Fibroblast of skin of scalp (primary cell): ENCODE results near the gene TRMT2A.

Source experiments
- DNase-seq: peaks from one replicate; pipeline ENCODE4 v3.0.0-alpha.2; 2013

Gene TRMT2A

DNA sequence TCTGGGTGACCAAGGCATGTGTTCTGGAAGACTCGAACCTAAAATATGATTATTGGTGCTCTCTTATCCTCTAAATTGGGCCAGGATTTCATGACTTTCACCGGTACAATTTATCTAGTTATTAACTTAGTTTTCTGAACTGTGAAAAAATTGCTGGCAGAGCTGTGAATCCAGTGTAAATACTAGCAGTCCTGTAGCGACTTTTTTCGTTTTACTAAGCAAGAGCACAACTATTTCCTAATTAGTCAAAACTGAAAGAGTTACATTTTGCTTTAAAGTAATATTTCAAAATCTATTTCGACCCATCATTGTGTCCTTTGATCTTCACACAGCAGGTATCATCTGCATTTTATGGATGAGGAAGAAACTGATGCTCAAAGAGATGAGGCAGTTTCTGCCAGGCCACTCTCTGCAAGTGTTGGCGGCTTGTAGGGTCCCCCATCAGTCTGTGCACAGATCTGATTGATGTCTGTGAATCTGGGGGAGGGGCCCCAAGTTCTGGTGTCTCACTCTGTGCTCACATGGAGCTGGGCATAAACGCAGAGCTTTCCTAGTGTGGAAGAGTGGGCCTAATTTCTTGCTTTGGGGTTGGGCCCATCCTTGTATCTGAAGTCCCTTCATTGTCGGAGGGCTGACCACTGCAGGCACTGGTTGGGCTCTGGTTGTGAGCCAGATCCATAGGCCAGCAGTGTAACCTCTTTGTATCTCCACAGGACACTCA is 1.4 kb upstream of the TRMT2A start:
- no peak for DNase-seq

DNA sequence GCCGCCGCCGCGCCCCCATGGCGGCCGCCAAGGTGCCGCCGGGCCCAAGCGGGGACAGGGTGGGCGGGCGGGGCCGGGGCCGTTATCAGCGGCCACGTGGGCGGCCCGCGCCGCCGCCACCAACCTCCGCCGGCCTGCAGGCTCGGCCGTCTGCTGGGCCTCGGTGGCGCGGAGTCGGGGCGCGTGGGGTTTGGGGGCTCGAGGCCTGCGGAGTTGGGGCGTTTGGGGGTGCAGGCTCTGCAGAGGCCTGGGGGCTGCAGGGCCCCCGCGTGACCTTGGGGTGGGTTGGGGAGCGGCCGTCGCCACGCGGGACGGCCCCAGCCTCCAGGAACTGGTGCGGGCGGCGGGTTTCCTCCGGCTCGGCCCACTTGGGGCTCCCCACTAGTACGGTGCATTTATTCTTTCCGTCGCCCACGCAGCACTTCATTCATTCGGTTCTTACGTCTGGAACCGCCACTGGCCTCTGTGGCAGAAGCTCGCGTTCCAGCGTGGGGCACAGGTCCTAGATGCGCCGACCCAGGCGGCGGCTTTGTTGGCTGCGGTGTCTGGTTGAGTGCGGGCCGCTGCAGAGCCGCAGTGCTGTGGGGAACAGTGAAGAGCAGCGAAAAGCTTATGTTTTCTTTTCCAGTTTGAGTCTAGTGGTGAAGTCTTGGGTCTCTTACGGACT is 740 bp upstream of the TRMT2A start:
- no peak for DNase-seq

DNA sequence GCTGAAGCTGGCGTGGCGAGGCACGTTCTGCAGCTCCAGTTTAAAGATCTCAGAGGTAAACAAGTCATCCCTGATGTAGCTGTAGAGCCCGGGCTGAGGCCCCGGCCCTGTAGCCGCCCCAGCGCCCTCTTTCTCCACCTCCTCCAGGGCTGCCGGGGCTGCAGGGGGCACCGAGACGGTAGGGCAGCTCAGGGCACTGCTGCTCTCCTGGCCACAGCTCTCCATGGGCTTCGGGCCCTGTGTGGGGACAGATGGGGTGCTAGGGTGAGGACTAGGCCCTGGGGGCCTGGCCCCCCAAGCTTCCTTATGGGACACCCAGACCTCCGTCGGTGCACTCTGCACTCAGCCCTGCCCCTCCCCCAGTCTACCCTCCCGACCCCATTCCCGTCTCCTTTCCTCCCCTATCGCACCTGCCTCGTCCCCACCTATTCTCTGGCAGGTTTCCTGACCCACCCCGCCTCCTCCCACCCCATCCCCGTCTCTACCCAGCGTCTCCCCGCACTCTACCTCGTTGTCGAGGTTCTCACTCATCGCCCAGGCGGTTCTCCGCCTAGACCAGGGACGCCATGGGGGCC is 563 bp downstream of the TRMT2A start:
- no peak for DNase-seq

DNA sequence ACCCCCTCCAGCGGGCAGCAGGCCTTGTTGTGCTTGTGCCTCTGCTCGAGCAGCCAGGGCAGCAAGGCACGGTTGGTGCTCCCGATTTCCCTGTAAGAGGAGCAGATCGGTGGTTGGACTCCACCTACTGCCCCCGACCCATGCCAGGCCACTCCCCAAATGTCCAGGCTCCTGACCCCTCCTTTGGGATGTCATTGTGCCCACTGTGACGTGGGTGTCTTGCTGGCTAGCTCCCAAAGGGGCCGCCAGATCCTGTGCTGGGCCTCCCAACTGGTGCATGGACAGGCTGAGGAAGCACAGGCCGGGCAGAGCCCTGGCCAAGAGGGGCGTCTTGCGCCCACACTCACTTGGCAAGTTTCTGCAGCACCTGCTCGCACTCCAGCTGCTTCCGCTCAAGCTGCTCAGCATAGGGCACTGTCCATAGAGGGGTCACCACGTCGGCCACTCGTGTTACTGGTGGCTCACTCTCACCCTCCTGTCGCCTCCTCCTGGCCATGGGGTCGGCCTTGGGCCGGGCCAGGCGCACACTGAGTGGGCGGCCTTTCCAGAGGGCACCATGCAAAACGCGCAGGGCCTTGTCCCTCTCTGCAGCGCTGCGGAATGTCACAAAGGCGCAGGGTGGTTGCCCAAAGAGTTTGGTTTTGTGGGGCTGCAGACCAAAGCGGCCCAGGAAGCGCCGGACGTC is 1.2 kb downstream of the TRMT2A start, which contains the start of gene RANBP1:
TSS of gene RANBP1 (plus strand) at position 414 of the 685 bp plus-strand sequence. CDS start at position 495, 81 bp downstream.
- no peak for DNase-seq

DNA sequence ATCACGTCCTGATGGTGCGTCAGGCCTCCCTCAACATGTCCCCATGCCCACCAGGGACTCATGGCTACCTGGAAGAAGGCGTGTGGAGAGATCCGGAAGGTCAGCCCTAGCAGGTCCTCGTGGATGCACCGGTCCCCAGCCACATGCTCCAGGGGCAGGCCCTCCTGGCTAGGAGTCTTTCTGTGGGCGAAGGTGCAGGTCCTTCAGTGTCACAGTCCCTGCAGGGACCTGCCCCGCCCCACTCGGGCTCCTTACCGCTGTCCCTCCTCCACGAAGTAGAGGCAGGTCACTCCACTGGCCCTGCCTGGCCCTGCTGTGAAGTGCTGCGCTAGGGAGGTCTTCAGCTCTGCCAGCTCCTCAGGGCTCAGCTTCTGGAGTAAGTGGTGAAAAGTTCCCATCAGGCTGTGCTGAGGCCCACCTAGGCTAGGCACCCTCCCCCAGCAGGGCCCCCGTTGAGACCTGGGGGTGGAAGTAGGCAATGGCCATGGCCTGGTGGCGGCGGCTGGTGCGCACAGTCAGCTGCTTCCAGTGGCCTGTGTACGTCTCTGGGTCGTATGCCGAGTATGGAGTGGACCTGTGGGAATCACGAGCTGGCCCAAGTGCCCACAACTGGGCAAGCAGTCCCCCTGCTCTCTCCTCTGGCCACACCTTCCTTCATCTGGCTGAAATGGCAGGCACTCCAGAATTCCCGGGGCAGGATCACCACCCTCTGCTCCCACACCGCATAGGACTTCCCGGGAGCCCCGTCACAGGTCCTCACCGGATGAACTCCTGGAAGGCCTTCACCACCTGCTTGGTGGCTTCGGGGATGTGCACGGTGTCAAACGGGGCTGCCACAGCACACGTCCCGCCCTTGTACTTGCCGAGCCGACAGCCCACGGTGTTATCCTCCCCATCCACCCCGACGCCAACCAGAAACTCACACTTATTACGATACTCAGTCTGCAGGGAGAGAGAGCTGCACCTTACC is 2.2 kb downstream of the TRMT2A start:
- DNase-seq: no peak

DNA sequence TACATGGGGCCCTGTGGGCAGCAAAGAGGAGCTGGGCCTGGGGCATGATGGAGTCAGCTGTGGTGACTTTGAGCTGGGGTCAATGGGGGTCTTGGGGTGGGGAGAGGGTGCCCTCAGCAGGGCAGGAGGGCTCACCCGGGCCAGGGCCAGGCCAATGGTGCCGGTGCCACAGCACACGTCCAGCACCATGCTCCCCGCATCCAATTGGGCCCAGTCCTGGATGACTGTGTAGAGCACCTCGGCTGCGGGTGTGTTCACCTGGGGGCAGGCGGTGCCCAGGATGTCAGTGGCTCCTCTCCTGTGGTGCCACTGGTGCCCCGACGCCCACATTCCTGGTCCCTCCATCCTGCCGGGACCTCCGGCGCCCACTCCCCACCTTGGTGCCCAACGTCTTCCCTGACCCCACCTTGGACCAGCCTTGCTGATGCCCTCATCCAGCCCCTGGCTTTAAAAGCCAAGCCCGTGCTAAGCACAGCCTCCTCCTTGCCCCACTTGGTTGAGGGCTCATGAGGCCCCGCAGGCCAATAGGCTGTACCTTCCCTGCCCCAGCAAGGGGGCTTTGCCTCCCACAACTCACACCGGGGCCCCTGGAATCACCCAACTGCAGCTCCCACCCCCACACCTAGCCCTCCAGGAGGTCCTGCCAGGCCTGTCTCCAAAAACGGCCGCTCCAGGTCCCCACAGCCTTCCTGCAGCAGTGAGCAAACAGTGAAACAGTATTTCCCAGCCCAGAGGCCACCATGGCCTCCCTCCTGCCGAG is 3.3 kb downstream of the TRMT2A start:
- no peak for DNase-seq

DNA sequence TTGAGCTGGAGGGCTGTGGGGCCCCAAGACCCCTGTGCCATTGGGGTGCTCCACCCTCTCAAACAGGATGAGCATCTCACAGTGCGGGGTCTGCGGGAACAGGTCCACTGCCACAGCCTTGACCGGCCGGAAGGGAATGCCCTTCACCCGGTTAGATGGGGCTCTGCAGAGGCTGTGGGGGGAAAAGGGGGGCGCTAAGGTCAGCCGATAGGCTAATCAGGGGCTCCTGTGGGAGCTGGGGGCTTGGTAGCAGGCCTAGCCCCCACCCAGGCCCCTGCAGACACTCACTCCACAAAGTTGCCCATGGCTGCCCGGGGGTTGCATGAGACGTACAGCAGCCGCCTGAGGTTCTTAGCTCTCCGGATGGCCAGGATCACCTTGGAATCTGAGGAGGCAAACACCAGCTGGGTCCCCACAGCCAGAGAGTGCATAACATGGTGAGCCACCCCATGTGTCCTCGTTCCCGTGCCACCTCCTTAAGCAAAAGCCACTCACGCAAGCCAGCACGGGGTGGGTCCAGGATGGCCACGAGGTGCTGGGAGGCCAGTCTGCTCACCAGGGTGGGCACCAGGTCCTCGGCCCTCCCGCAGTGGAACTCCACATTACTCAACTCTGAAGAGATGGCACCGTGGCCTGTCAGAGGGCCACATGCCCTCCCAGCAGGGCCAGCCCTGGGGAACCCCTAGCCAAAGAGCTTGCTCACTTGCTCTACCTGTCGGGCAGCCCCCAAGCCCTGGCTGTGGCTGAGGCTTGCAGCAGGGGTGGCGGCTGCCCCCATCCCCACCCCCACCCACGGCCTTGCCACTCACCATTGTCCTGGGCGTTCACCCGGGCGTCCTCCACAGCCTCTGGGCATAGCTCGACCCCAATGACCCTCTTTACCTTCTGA is 4.2 kb downstream of the TRMT2A start:
- DNase-seq: no peak

DNA sequence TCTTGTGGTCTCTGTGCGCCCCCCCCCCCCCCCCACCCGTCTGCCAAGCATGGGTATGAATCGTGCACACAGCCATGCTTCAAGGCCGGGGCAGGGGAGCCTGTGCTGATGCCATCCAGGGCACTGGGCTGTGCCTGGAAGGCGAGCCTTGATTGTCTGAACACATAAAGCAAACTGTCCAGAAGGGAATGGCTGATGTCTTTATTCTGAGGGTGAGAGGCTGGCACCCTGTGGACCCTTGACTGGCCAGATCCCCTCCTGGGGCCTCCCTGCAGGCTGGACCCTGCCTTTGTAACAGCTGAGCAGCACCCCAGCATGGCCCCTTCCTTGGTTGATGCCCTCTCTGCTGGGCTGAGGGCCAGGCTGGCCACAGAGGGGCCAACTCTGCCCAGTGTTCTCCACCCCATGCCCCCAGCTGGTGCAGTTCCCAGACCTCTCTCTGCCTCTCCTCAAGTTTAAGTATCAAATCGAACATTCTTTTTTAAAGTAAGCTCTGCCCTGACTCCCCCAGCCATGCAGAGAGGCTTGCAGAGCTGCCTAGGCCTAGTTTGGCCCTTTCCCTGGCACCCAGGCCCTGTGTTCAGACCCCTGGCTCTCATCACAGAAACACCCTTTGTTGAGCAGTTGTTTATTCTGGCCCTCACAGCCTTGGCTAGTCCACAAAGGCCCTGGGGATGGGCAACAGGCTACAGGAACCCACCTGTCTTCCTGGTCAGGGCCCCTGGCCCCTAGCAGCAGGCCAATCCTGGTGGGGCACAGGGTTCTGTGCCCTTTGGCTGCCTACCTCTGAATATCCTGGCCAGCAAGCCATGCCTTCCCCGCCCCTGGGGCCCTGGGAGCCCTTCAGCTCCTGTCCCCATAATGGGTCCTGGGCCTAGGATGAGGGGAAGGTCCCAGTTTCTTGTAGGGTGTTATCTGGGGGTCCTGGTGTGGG is 5.1 kb downstream of the TRMT2A start:
- no peak for DNase-seq

DNA sequence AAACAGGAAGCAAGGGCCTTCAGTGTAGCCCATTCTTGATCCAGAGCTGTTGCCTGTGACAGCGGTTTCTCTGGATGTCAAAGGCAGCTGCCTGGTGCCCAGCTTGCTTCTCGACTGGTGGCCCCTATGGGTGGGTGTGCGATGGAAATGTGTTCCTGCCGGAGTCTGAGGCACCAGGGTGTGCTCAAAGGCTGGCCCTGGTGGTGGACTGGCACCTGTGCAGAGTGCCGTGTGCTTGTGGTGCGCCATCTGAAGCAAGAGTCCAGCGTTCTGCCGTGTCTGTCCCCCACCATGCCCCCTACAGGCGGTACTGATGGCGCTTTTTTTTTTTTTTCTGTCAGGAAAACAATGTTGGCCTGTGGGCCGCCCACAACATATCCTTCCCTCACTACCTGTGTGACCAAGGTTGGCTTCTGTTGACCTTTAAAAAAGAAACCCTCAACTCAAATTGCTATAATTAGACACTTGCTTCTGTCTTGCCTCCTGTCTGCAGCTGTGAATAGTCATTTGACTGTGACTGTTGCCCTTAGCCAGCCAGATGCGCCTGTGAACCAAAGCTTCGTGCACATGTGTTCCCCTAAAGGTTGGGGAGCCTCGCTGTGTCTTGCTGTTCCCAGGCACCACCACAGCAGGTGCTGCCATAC is 5.9 kb downstream of the TRMT2A start:
- peak; percentile 38 for DNase-seq

DNA sequence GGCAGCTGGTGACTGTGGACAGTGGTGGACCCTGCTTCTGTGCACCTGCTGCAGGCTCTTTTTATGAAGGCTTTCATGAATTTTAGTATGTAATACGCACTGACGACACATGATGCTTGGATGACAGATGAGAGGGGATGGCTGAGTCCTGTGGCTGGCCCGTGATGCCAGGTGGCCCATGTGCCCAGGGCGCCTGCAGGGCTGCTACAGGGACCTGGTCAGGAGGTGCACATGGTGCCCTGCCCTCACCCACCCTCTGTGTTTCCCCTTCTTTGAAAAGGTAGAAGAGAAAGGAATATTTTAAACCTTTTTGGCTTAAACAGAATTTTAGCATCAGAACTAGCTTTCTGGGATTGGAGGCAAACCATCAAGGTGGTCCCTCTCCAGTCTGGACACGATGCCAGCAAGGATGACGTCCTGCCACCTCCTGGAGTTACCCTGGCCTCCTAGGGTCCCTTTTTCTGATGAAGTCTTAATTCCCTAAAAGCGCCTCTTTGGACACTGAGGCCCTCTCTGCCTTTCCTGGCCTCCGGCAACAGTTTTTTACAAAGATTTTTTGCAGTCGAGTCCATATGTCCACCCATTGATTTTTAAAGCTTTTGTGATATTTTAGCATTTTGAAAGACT is 6.6 kb downstream of the TRMT2A start:
- no peak for DNase-seq

DNA sequence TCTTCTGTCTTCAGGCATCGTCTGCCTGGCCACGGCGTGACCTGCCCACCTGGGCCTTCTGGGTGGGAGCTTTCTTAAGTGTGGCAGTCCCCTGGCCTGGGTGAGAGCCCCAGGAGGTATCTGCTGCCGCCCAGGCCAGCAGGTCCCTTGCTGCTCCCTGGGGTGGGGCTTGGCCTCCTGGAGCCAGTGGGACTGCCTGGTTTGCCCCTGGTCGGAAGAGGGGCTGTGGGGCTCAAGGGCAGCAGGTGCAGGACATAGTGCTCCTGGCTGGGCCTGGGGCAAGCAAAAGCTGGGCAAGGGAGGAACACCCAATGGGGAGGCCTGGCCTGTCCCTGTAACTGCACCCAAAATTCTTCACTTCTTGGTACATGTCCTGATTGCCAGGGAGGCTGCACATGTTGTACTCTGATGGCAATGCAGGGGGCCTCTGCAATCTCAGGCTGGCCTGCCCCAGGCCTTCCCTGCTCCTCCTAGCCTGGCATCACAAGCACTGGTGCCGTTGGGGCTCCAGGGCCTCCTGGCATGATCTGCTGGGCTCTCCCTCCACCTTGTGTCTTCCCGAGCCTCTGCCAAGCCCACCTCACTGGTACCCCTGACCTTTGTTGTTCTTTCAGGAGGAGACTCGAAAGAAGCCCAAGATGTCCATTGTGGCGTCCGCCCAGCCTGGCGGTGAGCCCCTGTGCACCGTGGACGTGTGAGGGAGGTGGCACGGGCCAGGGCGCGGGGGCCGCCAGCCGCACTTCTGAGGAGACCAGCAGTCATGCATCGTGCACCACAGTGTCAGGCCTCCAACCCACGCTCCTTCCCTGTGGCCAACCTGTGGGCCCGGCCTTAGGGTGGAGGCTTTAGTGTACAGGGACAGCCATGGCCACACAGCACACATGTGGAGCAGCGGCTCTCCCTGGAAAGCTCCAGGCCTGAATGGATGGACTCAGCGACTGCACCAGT is 7.3 kb downstream of the TRMT2A start:
- no peak for DNase-seq

DNA sequence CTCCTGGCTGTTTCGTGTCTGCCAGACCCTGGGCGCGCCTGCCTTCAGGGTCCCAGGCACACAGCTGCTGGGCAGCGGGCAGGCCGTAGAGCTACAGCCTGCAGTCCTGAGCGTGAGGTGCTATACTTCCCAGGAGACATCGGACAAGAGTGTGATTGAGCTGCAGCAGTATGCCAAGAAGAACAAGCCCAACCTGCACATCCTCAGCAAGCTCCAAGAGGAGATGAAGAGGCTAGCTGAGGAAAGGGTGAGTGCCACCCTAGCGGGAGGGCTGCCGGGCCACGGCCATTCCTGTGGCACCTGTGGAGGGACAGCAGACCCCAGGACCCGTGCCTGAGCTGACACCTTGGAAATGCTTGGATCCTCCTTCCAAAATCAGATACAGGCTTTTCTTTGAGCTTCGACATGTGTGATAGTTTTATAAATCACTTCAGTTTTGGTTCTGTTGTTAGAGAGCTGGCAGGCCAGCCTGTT is 8.2 kb downstream of the TRMT2A start:
- no peak for DNase-seq

DNA sequence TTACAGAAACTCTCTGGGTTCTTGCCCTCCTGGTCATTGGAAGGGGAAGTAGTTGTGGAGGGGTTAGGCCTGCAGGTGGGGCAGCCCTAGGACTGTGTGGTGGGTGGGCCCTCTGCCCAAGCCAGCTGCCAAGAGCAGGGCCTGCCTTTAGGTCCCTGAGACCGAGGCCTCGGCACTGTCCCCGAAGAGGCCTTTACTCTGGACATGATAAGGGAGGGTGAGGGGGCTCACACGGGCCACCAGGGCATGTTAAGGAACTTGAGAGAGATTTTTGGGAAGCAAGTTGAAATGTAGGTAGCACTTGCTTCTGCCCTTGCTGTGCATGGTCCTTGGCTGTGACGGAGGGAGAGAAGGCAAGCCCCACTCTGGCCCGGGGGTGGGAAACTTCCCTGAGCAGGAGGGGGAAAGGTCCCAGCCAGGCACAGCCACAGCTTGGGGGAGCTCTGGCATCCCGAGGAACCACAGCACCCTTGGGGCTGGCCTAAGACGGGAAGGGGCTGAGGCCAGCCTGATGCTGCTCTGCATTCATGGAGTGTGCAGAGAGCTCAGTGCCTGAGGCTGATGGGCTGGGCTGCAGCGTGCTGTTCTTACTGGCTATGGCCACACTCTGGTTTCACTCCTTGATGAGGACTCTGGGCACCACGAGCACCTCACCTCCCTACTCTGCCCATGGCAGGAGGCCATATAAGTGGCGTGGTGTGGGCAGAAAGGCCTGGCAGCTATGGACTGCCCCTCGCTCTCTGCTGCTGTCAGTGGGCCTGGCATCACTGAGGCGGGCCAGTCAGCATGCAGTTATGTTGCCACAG is 8.9 kb downstream of the TRMT2A start:
- DNase-seq: no peak

DNA sequence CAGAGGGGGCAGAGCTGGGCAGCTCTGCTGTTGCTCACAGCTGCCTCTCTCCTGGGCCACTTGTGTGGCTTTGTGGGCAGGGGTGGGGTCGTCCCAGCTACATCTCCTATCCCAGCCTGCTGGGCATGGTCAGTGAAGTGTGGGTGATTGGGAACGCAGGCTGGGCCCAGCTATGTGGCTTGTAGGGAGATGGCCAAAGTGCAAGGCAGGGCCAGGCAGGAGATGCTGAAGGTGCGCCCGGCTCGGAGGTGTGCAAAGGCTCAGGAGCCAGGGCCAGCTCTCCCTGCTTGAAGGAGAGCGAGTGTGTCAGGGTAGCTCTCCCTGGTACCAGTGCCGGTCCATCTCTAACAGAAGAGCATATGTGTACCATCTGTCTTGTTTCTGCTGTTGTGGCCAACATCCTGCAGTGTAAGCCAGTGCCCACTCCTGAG is 9.5 kb downstream of the TRMT2A start:
- no peak for DNase-seq

DNA sequence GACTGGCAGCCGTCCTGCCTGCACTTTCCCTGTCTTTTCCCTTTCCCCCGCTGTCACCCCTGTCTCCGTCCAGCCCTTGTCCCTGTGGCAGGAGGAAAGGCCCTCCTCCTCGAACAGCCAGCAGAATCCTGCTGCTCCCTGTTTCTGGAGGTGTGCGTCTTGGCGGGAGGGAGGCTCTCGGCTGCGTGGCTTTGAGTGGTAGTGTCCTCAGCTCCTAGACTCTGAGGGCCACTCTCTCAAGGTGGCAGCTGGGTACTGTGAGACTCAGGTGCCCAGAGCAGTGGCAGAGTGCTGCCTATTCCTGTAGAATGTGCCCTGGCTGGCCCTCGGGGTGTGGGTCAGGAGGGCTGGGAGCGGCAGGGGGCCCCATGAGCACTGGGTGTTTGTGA is 10.2 kb downstream of the TRMT2A start:
- DNase-seq: no peak
